HL-60 (cell line): Measurements from ENCODE around the gene REG1A.

Experiments used
- DNase-seq, 2 experiments: peaks; one replicate each; pipeline ENCODE4 v3.0.0-alpha.2; 2010 to 2020; ENCODE audit warnings: low read depth in 1 of 2, low spot score in 1 of 2
- H3K27ac ChIP-seq: fragments of 250-450 bp; sonication (Bioruptor Pico); replicated peaks from 2 replicates; pipeline ENCODE4 v1.5.1; 2020; ENCODE audit warnings: mild to moderate bottlenecking, moderate library complexity
- H3K27me3 ChIP-seq: fragments of 250-450 bp; sonication (Bioruptor Pico); 2 replicates; pipeline ENCODE4 v1.5.1; 2021; ENCODE audit warnings: mild to moderate bottlenecking, moderate library complexity; ENCODE audit not compliant: insufficient read depth, poor library complexity, severe bottlenecking
- H3K4me3 ChIP-seq: replicated peaks from 2 replicates; pipeline ENCODE4 v1.5.1; 2011; ENCODE audit warnings: mild to moderate bottlenecking, control low read depth, low read length; ENCODE audit not compliant: insufficient read depth
- GABPA ChIP-seq: IDR thresholded peaks from 2 replicates; pipeline ENCODE4 v1.6.1; 2012; ENCODE audit warnings: low read depth
- POLR2AphosphoS5 ChIP-seq: IDR thresholded peaks from 2 replicates; pipeline ENCODE4 v1.6.1; 2012; ENCODE audit warnings: low read depth
- SPI1 ChIP-seq: IDR thresholded peaks from 2 replicates; pipeline ENCODE4 v1.6.1; 2012; ENCODE audit warnings: low read depth, mild to moderate bottlenecking, borderline replicate concordance
- TF ChIP-seq, protein P1 (sequence below): IDR thresholded peaks from 2 replicates; pipeline ENCODE4 v1.6.1; 2012; ENCODE audit warnings: low read depth; ENCODE audit not compliant: insufficient replicate concordance
- TF ChIP-seq, protein P2 (sequence below): IDR thresholded peaks from one replicate; pipeline ENCODE4 v1.5.1; 2011; ENCODE audit warnings: low read length, control low read depth, inconsistent platforms; ENCODE audit not compliant: insufficient read depth

Gene REG1A

DNA sequence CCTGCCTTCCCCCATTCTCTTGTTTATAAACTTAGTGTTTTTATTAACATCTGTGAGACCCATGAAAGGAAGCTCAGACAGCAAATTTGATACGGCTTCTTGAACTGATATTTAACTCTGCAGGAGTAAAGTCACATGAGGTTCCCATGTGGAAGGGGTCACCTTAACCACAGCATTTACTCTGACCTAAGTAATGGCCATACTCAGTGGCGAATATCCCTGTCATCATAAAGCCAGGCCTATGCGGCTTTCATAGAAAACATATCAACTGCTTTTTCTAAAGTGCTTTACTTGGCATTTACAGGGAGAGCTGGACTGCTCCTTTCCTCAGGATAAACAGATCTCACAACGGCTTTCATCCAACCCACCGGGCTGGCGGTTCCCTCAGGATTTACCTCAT is 9.0 kb downstream of the REG1A start:
- H3K27ac ChIP-seq: no peak overlapping the region
- H3K27me3 ChIP-seq: no peaks in the 10 kb centered on the region
- H3K4me3 ChIP-seq: no peak overlapping the region
- TF ChIP-seq POLR2AphosphoS5: no peak
- TF ChIP-seq, protein P1, sequence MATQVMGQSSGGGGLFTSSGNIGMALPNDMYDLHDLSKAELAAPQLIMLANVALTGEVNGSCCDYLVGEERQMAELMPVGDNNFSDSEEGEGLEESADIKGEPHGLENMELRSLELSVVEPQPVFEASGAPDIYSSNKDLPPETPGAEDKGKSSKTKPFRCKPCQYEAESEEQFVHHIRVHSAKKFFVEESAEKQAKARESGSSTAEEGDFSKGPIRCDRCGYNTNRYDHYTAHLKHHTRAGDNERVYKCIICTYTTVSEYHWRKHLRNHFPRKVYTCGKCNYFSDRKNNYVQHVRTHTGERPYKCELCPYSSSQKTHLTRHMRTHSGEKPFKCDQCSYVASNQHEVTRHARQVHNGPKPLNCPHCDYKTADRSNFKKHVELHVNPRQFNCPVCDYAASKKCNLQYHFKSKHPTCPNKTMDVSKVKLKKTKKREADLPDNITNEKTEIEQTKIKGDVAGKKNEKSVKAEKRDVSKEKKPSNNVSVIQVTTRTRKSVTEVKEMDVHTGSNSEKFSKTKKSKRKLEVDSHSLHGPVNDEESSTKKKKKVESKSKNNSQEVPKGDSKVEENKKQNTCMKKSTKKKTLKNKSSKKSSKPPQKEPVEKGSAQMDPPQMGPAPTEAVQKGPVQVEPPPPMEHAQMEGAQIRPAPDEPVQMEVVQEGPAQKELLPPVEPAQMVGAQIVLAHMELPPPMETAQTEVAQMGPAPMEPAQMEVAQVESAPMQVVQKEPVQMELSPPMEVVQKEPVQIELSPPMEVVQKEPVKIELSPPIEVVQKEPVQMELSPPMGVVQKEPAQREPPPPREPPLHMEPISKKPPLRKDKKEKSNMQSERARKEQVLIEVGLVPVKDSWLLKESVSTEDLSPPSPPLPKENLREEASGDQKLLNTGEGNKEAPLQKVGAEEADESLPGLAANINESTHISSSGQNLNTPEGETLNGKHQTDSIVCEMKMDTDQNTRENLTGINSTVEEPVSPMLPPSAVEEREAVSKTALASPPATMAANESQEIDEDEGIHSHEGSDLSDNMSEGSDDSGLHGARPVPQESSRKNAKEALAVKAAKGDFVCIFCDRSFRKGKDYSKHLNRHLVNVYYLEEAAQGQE: no peak
- DNase-seq: no peak

DNA sequence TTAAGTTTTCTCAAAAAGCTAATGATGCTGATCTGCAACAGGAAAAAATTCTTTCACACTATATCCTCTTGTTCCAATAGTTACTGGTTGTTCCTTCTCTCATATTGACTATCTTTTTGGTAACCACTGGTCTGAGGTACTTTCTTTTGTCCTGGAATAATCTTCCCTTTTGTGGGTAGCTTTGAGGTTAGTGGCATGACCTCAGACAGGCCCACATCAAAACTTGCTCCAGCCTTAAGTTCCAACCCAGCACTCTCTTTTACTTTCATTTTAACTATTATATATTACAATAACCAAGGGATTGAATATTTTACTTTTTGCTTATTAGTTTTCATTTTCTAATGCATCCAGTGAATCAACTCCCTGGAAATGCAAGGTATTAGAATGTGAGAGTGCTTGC is 9.5 kb downstream of the REG1A start:
- no peaks in the 10 kb centered on the region for H3K27me3 ChIP-seq
- H3K27ac ChIP-seq: no peak overlapping the region
- DNase-seq: no peak
- TF ChIP-seq, protein P1: no peak
- TF ChIP-seq POLR2AphosphoS5 (no peak), GABPA (no peak), SPI1 (no peak)
- TF ChIP-seq, protein P2, sequence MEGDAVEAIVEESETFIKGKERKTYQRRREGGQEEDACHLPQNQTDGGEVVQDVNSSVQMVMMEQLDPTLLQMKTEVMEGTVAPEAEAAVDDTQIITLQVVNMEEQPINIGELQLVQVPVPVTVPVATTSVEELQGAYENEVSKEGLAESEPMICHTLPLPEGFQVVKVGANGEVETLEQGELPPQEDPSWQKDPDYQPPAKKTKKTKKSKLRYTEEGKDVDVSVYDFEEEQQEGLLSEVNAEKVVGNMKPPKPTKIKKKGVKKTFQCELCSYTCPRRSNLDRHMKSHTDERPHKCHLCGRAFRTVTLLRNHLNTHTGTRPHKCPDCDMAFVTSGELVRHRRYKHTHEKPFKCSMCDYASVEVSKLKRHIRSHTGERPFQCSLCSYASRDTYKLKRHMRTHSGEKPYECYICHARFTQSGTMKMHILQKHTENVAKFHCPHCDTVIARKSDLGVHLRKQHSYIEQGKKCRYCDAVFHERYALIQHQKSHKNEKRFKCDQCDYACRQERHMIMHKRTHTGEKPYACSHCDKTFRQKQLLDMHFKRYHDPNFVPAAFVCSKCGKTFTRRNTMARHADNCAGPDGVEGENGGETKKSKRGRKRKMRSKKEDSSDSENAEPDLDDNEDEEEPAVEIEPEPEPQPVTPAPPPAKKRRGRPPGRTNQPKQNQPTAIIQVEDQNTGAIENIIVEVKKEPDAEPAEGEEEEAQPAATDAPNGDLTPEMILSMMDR: no peak
- no peak overlapping the region for H3K4me3 ChIP-seq

DNA sequence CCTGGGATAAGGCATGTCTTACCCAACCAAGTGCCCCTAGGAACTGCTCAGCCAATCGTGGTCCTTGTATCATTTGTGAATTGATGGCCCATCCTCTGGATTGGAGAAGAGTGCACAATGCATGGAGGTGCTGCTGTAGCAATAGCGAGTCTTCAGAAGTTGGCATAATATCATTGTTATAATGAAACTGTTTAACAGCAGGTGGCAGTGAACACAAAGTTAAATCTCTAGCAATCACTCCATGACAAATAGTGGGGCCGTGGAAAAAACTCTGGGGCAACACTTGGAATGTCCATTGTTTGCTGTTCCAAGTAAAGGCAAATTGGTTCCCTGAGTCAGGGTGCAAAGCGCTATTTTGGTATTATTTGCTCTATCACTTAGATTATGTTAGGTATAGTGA is 11.4 kb downstream of the REG1A start:
- TF ChIP-seq, protein P2: no peak
- TF ChIP-seq POLR2AphosphoS5: no peak
- Histone ChIP-seq H3K27me3 (no peaks in the 10 kb centered on the region), H3K4me3 (no peak overlapping the region), H3K27ac (no peak overlapping the region)
- DNase-seq: no peak

DNA sequence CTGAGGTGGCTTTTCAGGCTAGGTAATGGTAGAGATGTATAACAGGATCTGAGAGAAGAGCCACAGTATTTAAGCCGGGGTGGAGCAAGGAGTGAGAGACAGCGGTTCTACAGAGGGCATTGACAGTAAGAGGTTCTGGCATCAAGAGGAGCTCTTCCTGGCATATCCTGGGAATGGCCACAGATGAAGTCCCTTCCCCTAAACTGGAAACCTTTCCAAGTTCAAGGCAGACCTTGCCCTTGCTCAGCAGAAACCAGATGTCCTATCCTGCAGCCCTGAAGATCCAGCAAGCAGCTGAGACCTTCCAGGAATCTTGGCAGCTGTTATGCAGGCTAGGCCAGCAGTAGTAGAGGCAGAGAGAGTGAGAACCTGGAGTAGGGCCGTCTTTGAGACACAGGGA is 18.1 kb downstream of the REG1A start:
- no peak overlapping the region for H3K27ac ChIP-seq
- no peak overlapping the region for H3K4me3 ChIP-seq
- TF ChIP-seq GABPA (no peak), SPI1 (no peak), POLR2AphosphoS5 (no peak)
- TF ChIP-seq, protein P2: no peak
- TF ChIP-seq, protein P1: no peak
- no peaks in the 10 kb centered on the region for H3K27me3 ChIP-seq
- DNase-seq: no peak
